ENCODE measurements around the gene RNH1.

The RNH1 gene

DNA sequence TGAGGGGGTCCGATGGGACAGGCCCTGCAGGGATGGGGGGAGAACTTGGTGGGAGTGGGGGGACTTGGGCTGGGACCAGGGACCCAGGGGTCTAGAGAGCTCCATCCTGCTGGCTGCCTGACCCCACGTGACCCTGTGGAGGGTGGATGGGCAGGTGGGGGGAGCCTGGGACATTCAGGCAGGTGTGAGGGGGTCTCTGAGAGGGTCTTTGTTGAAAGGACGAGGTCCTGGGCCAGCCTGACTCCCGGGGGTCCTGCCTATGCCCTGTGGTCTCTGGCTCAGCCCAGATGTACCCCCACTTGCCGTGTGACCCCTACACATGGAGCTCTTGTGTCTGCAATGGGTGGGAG, 37.8 kb upstream of the RNH1 start:
- Mint-ChIP-seq H3K4me3 (no peak overlapping the region), H3K36me3 (peaks cover 5% of the 10 kb centered on the region), H3K9me3 (no peaks in the 10 kb centered on the region), H3K4me1 (peaks cover 9% of the 10 kb centered on the region), H3K27me3 (no peaks in the 10 kb centered on the region), H3K27ac (no peak overlapping the region)
- no peak for DNase-seq (ENCODE audit: low spot score in 2 of 2)
- ATAC-seq (ENCODE audit: low read depth), result no peak

DNA sequence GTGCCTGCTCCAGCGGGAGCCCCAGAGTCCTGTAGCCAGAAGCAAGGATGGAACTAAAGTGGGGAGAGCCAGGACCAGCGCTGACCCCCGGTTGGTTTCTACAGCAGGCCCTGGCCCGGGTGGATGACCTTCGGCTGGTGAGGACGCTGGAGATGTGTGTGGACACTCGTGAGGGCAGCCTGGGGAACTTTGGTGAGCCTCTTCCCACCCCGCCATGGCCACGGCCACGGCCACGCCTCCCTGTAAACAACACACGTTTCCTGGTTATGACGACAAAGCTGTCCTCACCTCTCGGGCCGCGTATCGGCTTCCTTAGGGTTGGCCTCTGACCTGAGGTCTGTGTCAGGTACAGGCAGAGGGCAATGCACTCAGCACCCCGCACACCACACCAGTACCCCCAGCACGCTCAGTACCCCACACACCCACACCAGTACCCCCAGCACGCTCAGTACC, 34.4 kb upstream of the RNH1 start:
- peak overlapping the region; percentile 8 for H3K4me3 Mint-ChIP-seq
- no peaks in the 10 kb centered on the region for H3K27me3 Mint-ChIP-seq
- DNase-seq (ENCODE audit: low spot score in 2 of 2) (no peak), ATAC-seq (ENCODE audit: low read depth) (no peak)
- peaks cover 5% of the 10 kb centered on the region for H3K36me3 Mint-ChIP-seq
- peaks cover 16% of the 10 kb centered on the region for H3K4me1 Mint-ChIP-seq
- no peak overlapping the region for H3K27ac Mint-ChIP-seq
- H3K9me3 Mint-ChIP-seq, result no peaks in the 10 kb centered on the region

DNA sequence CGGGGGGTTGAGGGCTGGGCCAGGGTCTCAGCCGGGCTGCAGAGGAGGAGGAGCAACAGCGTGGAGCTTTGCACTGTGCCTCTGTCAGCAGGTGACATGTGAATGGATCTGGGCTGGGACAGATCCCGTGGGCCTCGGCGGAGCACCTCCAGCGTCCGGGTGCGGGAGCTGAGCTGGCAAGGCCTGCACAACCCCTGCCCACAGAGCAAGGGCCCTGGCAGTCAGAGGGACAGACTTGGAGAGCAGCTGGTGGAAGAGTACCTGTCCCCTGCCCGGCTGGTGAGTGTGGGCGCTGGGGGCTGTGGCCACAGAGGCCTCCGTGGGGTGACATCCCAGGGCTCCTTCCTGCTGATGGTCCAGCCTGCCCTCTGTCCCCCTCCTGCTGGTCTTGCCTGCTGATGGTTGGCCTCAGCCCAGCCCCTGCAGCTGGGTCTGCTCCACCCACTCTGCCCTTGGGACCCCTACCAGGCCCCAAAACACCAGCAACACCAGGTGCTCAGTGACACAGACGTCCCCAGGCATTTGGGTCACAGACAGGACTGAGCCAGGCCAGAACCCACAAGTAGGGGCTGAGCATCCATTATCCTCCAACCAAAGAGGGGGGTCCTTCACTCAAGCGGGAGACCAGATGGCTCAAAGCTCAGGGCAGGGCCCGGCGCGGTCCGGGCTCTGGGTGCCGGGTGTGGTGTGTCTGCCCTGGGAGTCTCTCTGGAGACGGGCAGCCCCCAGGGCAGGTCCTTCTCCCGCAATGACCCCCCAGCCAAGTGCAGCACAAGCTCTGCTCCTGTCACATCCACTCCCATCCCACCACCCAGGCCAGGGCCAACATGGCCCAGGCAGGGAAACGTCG, 33.8 kb upstream of the RNH1 start:
- Mint-ChIP-seq H3K36me3 (peaks cover 5% of the 10 kb centered on the region), H3K27me3 (no peaks in the 10 kb centered on the region), H3K4me1 (peaks cover 18% of the 10 kb centered on the region), H3K9me3 (no peaks in the 10 kb centered on the region), H3K27ac (no peak overlapping the region), H3K4me3 (no peak overlapping the region)
- DNase-seq (ENCODE audit: low spot score in 2 of 2), result no peak
- ATAC-seq (ENCODE audit: low read depth), result no peak

DNA sequence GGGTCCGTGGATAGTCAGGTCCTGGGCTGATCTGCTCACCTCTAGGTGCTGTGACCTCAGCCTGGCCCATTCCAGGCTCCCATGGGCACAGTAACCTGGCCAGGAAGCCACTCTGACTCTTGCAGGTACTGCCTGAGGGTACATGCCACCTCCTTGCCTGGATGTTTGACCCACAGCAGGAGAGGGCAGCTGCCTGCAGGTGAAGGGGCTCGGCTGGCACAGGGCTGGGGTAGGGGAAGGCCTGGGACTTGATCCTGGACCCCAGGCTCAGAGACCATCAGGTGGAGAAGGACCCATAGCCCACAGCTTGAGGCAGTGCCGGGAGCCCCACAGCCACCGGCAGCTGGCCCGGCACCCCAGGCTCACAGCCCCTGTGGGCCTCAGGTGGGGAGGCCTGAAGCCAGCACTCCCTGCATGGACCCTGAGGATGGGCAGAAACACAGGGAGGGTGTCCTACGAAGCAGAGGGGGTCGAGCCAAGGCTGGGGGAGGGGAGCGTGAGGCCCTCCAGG, 33.0 kb upstream of the RNH1 start:
- Mint-ChIP-seq H3K9me3 (no peaks in the 10 kb centered on the region), H3K36me3 (peaks cover 5% of the 10 kb centered on the region), H3K4me3 (no peak overlapping the region), H3K4me1 (peaks cover 18% of the 10 kb centered on the region), H3K27me3 (no peaks in the 10 kb centered on the region), H3K27ac (no peak overlapping the region)
- peak in 1 of 2 donors; percentile 13 for DNase-seq (ENCODE audit: low spot score in 2 of 2)
- no peak for ATAC-seq (ENCODE audit: low read depth)

DNA sequence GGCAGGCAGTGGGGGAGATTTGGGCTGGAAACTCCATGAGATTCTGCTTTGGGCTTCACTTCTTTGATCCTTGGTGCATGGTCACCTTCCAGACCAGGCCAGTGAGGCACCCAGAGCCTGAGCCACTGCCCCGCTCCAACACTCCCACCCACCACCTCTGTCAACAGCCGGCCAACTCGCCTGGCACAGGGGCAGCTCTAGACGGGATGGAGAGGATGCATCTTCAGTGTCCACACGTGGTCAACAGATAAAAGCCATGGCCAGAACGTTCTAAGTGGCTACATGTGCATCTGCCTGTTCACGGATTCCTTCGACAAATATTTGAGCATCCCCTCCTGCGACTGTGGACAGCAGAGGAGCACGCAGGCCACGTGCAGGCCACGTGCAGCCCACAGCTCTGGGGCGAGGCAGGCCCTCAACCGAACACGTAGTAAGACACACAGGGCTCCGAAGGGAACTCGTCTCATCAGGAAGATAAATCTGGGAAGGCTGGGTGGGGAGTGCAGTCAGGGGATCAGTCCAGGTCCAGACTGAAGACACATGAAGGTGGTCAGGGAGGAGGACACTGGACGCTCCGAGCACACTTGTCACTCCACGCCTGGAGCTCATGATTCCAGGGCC, 31.5 kb upstream of the RNH1 start:
- Mint-ChIP-seq H3K36me3 (peaks cover 5% of the 10 kb centered on the region), H3K4me3 (peak overlapping the region; percentile 27), H3K27ac (peak overlapping the region; percentile 17), H3K27me3 (no peaks in the 10 kb centered on the region), H3K4me1 (peaks cover 22% of the 10 kb centered on the region), H3K9me3 (no peaks in the 10 kb centered on the region)
- ATAC-seq (ENCODE audit: low read depth) (no peak), DNase-seq (ENCODE audit: low spot score in 2 of 2) (peak in 1 of 2 donors; percentile 14)

DNA sequence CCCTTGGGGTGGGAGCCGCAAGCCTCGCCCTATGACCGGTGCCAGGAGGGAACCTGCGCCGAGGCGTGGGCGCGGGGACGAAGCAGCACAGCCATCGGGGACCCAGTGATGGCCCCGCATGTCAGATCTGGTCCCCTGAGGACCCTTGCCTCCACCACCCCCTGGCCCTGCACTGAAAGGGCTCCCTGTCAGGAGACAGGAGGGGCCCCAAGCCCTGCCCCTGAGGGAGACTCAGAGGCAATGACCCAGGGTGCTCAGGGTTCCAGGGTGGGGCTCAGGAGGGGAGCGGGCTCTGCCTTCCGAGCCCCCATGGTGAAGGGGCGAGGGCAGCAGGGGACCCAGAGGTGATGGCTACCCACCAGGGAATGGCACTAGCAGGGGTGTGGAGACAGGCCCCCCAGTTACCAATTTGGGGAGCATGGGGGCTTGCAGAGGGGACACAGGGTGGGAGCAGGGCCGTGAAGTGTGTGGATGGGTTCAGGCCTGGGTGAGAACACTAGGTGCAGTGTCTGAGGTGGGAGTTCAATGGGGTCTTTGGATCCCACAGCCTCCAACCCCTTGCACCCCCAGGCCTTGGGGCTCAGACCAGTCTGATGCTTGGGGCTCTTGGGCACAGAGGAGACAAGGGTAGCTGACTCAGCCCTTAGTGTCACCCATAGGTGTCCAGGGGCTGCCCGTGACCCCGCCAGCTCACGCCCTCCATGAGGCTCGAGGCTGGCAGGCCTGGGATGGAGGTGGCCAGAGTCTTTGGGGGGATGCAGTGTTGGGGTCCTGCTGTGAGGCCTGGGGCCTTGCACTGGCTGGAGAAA, 30.8 kb upstream of the RNH1 start:
- Mint-ChIP-seq H3K27me3 (no peaks in the 10 kb centered on the region), H3K36me3 (peaks cover 5% of the 10 kb centered on the region), H3K27ac (peak overlapping the region; percentile 94), H3K9me3 (no peaks in the 10 kb centered on the region), H3K4me1 (peaks cover 22% of the 10 kb centered on the region), H3K4me3 (peak overlapping the region; percentile 93)
- ATAC-seq (ENCODE audit: low read depth) (no peak), DNase-seq (ENCODE audit: low spot score in 2 of 2) (no peak)

DNA sequence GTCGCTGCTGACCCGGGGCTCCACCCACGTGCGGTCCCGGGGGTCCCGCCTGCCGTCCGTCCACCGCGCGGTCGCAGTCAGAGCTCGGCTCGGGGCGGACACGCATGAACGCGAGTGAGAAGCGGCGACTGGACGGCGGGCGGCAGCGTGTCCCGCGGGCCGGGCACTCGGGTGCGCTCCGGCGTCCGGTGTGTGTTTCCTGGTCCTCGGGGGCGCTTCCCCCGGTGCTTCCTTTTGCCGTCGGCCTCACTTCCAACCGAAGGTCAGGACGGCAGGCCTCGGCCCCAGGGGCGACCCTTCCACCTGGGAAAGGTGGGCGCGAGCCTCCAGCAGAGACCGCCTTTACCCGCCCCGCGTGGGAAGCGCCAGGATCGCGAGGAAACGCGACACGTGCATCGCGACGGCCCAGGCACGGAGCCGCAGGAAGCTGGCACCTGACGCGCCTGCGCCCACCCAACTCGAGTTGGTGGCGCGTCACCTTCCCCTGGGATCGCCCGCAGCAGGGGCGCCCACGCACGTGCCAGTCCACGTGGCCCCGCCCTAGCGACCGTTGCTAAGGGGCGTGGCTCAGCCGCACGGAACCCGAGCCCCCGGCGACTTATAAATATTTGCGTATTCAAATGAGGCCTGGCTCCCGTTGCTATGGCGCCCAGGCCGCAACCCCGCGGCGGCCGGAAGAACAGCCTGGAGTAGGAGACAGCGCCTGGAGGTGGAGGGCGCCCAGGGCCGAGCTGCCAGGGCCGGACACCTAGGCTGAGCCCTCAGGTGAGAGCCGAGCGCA, 30.0 kb upstream of the RNH1 start, which contains the start of gene LRRC56:
TSS of gene LRRC56 (plus strand) at position 687 of the 781 bp plus-strand sequence. CDS start 3,158 bp downstream, outside the sequence.
- Mint-ChIP-seq H3K4me3 (peak within 1 kb of the TSS; percentile 93), H3K27ac (peak within 1 kb of the TSS; percentile 94), H3K4me1 (peaks cover 20% of the 10 kb centered on the region), H3K36me3 (peaks cover 5% of the 10 kb centered on the region), H3K9me3 (no peaks in the 10 kb centered on the region), H3K27me3 (no peaks in the 10 kb centered on the region)
- peak; percentile 98 to 100 for DNase-seq (ENCODE audit: low spot score in 2 of 2)
- peak; percentile 58 for ATAC-seq (ENCODE audit: low read depth)

DNA sequence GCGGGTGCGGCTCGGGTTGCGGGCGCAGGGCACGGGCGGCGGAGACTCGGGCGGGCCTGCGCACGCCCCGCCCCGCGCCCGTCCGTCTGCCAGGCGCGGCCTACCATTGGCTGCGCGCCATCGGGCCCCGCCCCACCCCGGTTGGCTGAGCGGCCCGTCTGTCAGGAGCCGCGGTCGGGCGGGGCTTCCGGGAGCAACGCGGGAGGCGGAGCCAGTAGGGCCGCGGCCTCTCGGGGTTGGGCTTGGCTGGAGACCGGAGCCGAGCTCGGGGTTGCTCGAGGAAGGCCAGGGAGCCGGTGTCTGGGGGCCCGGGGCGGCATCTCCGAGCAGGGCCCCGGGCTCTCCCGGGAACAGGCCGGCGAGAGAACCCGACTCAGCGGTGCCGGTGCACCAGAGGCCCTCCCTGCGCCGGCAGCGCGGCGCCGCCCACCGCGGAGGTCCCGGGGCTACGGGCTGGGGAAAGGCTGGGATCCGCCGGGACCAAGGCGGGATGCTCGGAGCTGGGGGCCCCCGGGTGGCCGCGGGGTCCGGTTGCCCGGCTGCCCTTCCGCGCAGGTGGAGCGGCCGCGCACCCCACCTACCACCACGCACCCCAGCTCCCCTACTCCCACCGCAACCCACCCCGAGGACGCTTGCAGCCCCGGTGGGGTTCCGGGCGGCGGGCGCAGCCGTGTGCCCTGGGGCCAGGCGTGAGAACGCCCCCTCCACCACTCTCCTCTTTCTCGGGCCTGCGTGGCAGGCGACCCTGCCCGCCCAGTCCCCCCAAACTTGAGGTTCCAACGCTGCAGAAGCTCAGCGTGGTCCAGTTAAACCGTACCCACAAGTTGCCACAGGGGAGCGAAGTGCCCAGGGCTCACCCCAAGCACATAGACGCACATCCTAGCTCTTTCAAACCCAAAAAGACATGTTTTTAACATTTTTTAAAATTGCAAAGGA, 28.7 kb upstream of the RNH1 start, which contains the start of gene HRAS:
TSS of gene HRAS (minus strand) at position 58 of the 936 bp plus-strand sequence.
- Mint-ChIP-seq H3K9me3 (no peaks in the 10 kb centered on the region), H3K27me3 (no peaks in the 10 kb centered on the region), H3K27ac (peak within 1 kb of the TSS; percentile 94), H3K4me1 (peaks cover 19% of the 10 kb centered on the region), H3K4me3 (peak within 1 kb of the TSS; percentile 93), H3K36me3 (peaks cover 4% of the 10 kb centered on the region)
- DNase-seq (ENCODE audit: low spot score in 2 of 2) (peak; percentile 93 to 98), ATAC-seq (ENCODE audit: low read depth) (peak; percentile 74)

DNA sequence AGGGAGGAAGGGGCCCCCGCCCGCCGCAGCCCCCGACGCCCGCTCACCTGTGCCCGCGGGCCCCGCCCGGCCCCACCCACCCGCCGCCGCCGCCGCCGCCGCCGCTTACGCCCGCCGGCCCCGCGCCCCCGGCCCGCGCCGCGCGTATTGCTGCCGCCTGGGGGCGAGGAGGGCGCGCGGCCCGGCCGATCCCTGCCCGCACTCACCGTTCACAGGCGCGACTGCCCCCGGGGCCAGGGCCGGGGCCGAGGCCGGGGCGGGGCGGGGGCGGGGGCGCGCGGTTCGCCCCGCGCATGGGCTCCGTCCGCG, 28.1 kb upstream of the RNH1 start:
- H3K27me3 Mint-ChIP-seq, result no peaks in the 10 kb centered on the region
- H3K9me3 Mint-ChIP-seq, result no peaks in the 10 kb centered on the region
- ATAC-seq (ENCODE audit: low read depth), result peak; percentile 12
- H3K4me1 Mint-ChIP-seq, result peaks cover 19% of the 10 kb centered on the region
- no peak overlapping the region for H3K4me3 Mint-ChIP-seq
- H3K27ac Mint-ChIP-seq, result no peak overlapping the region
- H3K36me3 Mint-ChIP-seq, result peaks cover 4% of the 10 kb centered on the region
- DNase-seq (ENCODE audit: low spot score in 2 of 2), result no peak

DNA sequence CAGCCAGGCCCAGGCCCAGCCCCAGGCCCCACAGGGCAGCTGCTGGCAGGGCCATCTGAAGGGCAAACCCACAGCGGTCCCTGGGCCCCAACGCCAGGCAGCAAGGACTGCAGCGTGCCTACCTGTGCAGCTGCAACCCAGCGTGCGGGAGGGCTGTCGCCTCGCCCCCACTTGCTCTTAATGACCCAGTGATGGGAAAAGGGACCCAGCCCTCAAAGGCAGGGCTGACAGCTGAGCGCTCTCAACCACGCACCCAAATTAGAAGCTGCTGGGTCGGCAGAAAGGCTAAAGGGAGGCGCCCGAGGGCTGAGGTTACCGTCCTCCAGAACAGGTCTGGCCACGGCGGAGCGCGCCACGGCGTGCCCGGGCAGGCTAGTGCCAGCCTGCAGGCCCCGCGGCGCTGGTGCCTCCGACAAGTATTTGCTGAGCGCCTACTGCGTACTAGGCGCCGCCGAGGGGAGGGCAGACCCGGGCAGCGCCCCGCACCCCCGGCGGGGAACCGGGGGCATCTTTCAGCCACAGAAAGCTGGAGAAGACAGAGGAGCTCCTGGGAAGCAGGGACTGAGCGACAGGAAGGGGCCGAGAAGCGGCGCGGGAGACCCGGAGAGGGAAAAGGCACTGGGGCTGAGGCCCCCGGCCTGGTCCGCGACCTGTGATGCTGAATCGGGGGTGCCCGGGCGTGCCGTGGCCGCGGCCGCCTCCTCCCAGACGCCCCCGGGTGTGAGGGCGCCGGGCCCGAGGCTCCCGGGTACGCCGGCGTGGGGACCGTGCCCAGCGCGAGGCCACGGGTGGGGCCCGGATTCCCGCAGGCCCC, 27.6 kb upstream of the RNH1 start:
- ATAC-seq (ENCODE audit: low read depth), result no peak
- H3K4me1 Mint-ChIP-seq, result peaks cover 17% of the 10 kb centered on the region
- no peaks in the 10 kb centered on the region for H3K27me3 Mint-ChIP-seq
- peaks cover 4% of the 10 kb centered on the region for H3K36me3 Mint-ChIP-seq
- peak overlapping the region; percentile 78 for H3K4me3 Mint-ChIP-seq
- H3K9me3 Mint-ChIP-seq, result no peaks in the 10 kb centered on the region
- no peak overlapping the region for H3K27ac Mint-ChIP-seq
- DNase-seq (ENCODE audit: low spot score in 2 of 2), result peak in 1 of 2 donors; percentile 55

DNA sequence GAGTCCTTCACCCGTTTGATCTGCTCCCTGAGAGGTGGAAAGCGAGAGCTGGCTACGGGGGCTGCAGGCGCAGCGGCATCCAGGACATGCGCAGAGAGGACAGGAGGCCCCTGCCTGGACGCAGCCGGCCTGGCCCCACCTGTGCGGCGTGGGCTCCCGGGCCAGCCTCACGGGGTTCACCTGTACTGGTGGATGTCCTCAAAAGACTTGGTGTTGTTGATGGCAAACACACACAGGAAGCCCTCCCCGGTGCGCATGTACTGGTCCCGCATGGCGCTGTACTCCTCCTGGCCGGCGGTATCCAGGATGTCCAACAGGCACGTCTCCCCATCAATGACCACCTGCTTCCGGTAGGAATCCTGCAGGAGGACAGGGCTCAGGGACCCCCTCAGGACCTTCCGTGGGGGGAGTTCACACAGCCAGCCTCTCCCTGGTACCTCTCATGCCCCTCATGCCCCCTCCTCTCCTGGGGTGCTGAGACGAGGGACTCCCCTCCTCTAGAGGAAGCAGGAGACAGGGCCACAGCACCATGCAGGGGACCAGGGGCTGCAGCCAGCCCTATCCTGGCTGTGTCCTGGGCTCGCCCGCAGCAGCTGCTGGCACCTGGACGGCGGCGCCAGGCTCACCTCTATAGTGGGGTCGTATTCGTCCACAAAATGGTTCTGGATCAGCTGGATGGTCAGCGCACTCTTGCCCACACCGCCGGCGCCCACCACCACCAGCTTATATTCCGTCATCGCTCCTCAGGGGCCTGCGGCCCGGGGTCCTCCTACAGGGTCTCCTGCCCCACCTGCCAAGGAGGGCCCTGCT, 26.7 kb upstream of the RNH1 start:
- H3K4me3 Mint-ChIP-seq, result peak overlapping the region; percentile 46
- no peaks in the 10 kb centered on the region for H3K27me3 Mint-ChIP-seq
- DNase-seq (ENCODE audit: low spot score in 2 of 2), result no peak
- peaks cover 16% of the 10 kb centered on the region for H3K4me1 Mint-ChIP-seq
- H3K27ac Mint-ChIP-seq, result no peak overlapping the region
- ATAC-seq (ENCODE audit: low read depth), result no peak
- no peaks in the 10 kb centered on the region for H3K9me3 Mint-ChIP-seq
- peaks cover 4% of the 10 kb centered on the region for H3K36me3 Mint-ChIP-seq
